ENCODE data around the gene PCSK5. TPM values are rescaled to one million over a fixed set of nuclear protein-coding genes. Genes with fewer than 3 reads are reported as not detected.

Gene PCSK5
- total RNA-seq, 1 donor from 2014 or later: 25.5 TPM

GRCh38 chr9:76115396-76115795 is 224.9 kb downstream of the PCSK5 start:
- DNase-seq (ENCODE audit: extremely low read depth, low read depth, low spot score): no peak

- no peak for DNase-seq (ENCODE audit: extremely low read depth, low read depth, low spot score)
Observed at GRCh38 chr9:76115982-76116646, 225.6 kb downstream of the PCSK5 start.

- DNase-seq (ENCODE audit: extremely low read depth, low read depth, low spot score): no peak
Observed at GRCh38 chr9:76116913-76117312, 226.4 kb downstream of the PCSK5 start.

- DNase-seq (ENCODE audit: extremely low read depth, low read depth, low spot score): no peak
Observed at GRCh38 chr9:76127637-76128036, 237.2 kb downstream of the PCSK5 start.

GRCh38 chr9:76135902-76136301 is 245.4 kb downstream of the PCSK5 start:
- no peak for DNase-seq (ENCODE audit: extremely low read depth, low read depth, low spot score)

- peak; percentile 20 for DNase-seq (ENCODE audit: extremely low read depth, low read depth, low spot score)
Observed at GRCh38 chr9:76136986-76137385, 246.5 kb downstream of the PCSK5 start.

GRCh38 chr9:76137931-76138330 is 247.5 kb downstream of the PCSK5 start:
- DNase-seq (ENCODE audit: extremely low read depth, low read depth, low spot score): no peak

GRCh38 chr9:76138360-76138759 is 247.9 kb downstream of the PCSK5 start:
- DNase-seq (ENCODE audit: extremely low read depth, low read depth, low spot score): no peak

GRCh38 chr9:76143834-76144233 is 253.4 kb downstream of the PCSK5 start:
- DNase-seq (ENCODE audit: extremely low read depth, low read depth, low spot score): no peak

GRCh38 chr9:76150013-76150412 is 259.5 kb downstream of the PCSK5 start:
- DNase-seq (ENCODE audit: extremely low read depth, low read depth, low spot score): no peak

- DNase-seq (ENCODE audit: extremely low read depth, low read depth, low spot score): no peak
Observed at GRCh38 chr9:76151267-76151666, 260.8 kb downstream of the PCSK5 start.

GRCh38 chr9:76153339-76153738 is 262.9 kb downstream of the PCSK5 start:
- DNase-seq (ENCODE audit: extremely low read depth, low read depth, low spot score): no peak

GRCh38 chr9:76153902-76154629 is 263.6 kb downstream of the PCSK5 start:
- no peak for DNase-seq (ENCODE audit: extremely low read depth, low read depth, low spot score)

GRCh38 chr9:76155361-76155760 is 264.9 kb downstream of the PCSK5 start:
- DNase-seq (ENCODE audit: extremely low read depth, low read depth, low spot score): no peak

GRCh38 chr9:76158713-76159112 is 268.2 kb downstream of the PCSK5 start:
- DNase-seq (ENCODE audit: extremely low read depth, low read depth, low spot score): no peak

- no peak for DNase-seq (ENCODE audit: extremely low read depth, low read depth, low spot score)
Observed at GRCh38 chr9:76159293-76159926, 268.9 kb downstream of the PCSK5 start.

GRCh38 chr9:76161106-76161505 is 270.6 kb downstream of the PCSK5 start:
- no peak for DNase-seq (ENCODE audit: extremely low read depth, low read depth, low spot score)

- DNase-seq (ENCODE audit: extremely low read depth, low read depth, low spot score): no peak
Observed at GRCh38 chr9:76161541-76161940, 271.1 kb downstream of the PCSK5 start.

- DNase-seq (ENCODE audit: extremely low read depth, low read depth, low spot score): no peak
Observed at GRCh38 chr9:76162086-76162730, 271.7 kb downstream of the PCSK5 start.

GRCh38 chr9:76162751-76163500 is 272.5 kb downstream of the PCSK5 start:
- no peak for DNase-seq (ENCODE audit: extremely low read depth, low read depth, low spot score)

GRCh38 chr9:76166526-76166925 is 276.1 kb downstream of the PCSK5 start:
- no peak for DNase-seq (ENCODE audit: extremely low read depth, low read depth, low spot score)

Data from glomerular endothelial cell (primary cell).